ENCODE data around the gene HOXC12. TPM values are rescaled to one million over a fixed set of nuclear protein-coding genes. Genes with fewer than 3 reads are reported as not detected.

The HOXC12 gene
- total RNA-seq, 1 donor from 2014 or later = not detected

GRCh38 chr12:53950437-53950773 lies 4.3 kb upstream of the HOXC12 start:
- no peak overlapping the region for H3K4me3 Mint-ChIP-seq (ENCODE audit: unreplicated experiment)
- FAIRE-seq (no peak), DNase-seq (ENCODE audit: low read depth) (no peak)
- no peak overlapping the region for H3K4me2 ChIP-seq (ENCODE audit: low read length)
- no peaks in the 10 kb centered on the region for H3K4me1 Mint-ChIP-seq (ENCODE audit: low read depth, unreplicated experiment)
- no peak overlapping the region for H3K27ac Mint-ChIP-seq (ENCODE audit: unreplicated experiment)
- H2AFZ ChIP-seq (ENCODE audit: low read depth, low read length) = no peak overlapping the region
- no peaks in the 10 kb centered on the region for H3K79me2 ChIP-seq (ENCODE audit: insufficient read depth, low read length)
- no peak overlapping the region for H3K27ac ChIP-seq (ENCODE audit: low read depth, low read length)
- H3K36me3 ChIP-seq (ENCODE audit: insufficient read depth, low read length) = no peaks in the 10 kb centered on the region
- H3K4me1 ChIP-seq (ENCODE audit: insufficient read depth, low read length) = no peaks in the 10 kb centered on the region
- TF ChIP-seq CTCF (IDR thresholded peaks at IDR 0.05; ENCODE audit: insufficient read depth, low read depth, low read length) (no peak), EZH2 (IDR thresholded peaks at IDR 0.05; ENCODE audit: insufficient read depth, low read length) (no peak)
- H3K27me3 Mint-ChIP-seq (ENCODE audit: low read depth, unreplicated experiment) = peaks cover 86% of the 10 kb centered on the region
- no peak overlapping the region for H3K4me3 ChIP-seq (ENCODE audit: insufficient read depth, low read depth, low read length)
- no peak overlapping the region for H3K9ac ChIP-seq (ENCODE audit: low read length)
- no peaks in the 10 kb centered on the region for H3K36me3 Mint-ChIP-seq (ENCODE audit: low read depth, unreplicated experiment)
- H3K9me3 Mint-ChIP-seq (ENCODE audit: unreplicated experiment) = peaks cover 22% of the 10 kb centered on the region
- H3K9me3 ChIP-seq (ENCODE audit: insufficient read depth, low read depth, low read length) = no peaks in the 10 kb centered on the region
- peaks cover 91% of the 10 kb centered on the region for H3K27me3 ChIP-seq (ENCODE audit: insufficient read depth, low read length)
- peaks cover 4% of the 10 kb centered on the region for H4K20me1 ChIP-seq (ENCODE audit: insufficient read depth, low read length)

- H3K4me2 ChIP-seq (ENCODE audit: low read length) = no peak overlapping the region
- H3K27me3 ChIP-seq (ENCODE audit: insufficient read depth, low read length) = peaks cover 91% of the 10 kb centered on the region
- no peak for DNase-seq (ENCODE audit: low read depth)
- H2AFZ ChIP-seq (ENCODE audit: low read depth, low read length) = no peak overlapping the region
- Mint-ChIP-seq H3K36me3 (ENCODE audit: low read depth, unreplicated experiment) (peaks cover 3% of the 10 kb centered on the region), H3K27ac (ENCODE audit: unreplicated experiment) (no peak overlapping the region), H3K9me3 (ENCODE audit: unreplicated experiment) (peaks cover 25% of the 10 kb centered on the region), H3K4me3 (ENCODE audit: unreplicated experiment) (no peak overlapping the region), H3K4me1 (ENCODE audit: low read depth, unreplicated experiment) (no peaks in the 10 kb centered on the region), H3K27me3 (ENCODE audit: low read depth, unreplicated experiment) (peaks cover 86% of the 10 kb centered on the region)
- no peaks in the 10 kb centered on the region for H3K4me1 ChIP-seq (ENCODE audit: insufficient read depth, low read length)
- H3K27ac ChIP-seq (ENCODE audit: low read depth, low read length) = no peak overlapping the region
- H3K9ac ChIP-seq (ENCODE audit: low read length) = no peak overlapping the region
- no peaks in the 10 kb centered on the region for H3K79me2 ChIP-seq (ENCODE audit: insufficient read depth, low read length)
- no peaks in the 10 kb centered on the region for H3K9me3 ChIP-seq (ENCODE audit: insufficient read depth, low read depth, low read length)
- peaks cover 4% of the 10 kb centered on the region for H4K20me1 ChIP-seq (ENCODE audit: insufficient read depth, low read length)
- TF ChIP-seq EZH2 (IDR thresholded peaks at IDR 0.05; ENCODE audit: insufficient read depth, low read length) (no peak), CTCF (IDR thresholded peaks at IDR 0.05; ENCODE audit: insufficient read depth, low read depth, low read length) (no peak)
- H3K4me3 ChIP-seq (ENCODE audit: insufficient read depth, low read depth, low read length) = no peak overlapping the region
- no peak for FAIRE-seq
- no peaks in the 10 kb centered on the region for H3K36me3 ChIP-seq (ENCODE audit: insufficient read depth, low read length)
These were observed 3.7 kb upstream of the HOXC12 start for GRCh38 chr12:53950789-53951576.

Measured in astrocyte (in vitro differentiated cells and primary cell).